Measurements from ENCODE around the gene AIG1.
"Not testable (repeated sequence)": the region's sequence is repeated elsewhere in the genome, so short reads cannot be mapped to it uniquely, and the experiment has no call there.

AIG1 gene

DNA sequence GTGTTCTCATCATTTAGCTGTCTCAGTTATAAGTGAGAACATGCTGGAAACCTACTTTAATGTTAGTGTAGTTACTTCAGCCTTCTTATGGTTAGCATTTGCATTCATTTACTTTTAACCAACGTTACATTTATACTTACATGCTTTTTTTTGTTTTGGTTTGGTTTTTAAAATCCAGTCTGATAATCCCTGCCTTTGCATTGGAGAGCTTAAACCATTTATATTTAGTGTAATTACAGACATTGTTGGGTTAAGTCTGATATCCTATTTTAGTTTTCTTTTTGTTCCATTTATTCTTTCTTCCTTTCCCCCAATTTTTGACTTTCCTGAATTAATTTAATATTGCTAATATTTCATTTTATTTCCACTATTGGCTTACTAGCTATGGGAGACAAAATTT lies 70.2 kb downstream of the AIG1 start:
- no peak for DNase-seq (ENCODE audit: extremely low read depth, low read depth)
- TF ChIP-seq CTCF (IDR thresholded peaks at IDR 0.05; ENCODE audit: low read depth, low read length) = no peak

DNA sequence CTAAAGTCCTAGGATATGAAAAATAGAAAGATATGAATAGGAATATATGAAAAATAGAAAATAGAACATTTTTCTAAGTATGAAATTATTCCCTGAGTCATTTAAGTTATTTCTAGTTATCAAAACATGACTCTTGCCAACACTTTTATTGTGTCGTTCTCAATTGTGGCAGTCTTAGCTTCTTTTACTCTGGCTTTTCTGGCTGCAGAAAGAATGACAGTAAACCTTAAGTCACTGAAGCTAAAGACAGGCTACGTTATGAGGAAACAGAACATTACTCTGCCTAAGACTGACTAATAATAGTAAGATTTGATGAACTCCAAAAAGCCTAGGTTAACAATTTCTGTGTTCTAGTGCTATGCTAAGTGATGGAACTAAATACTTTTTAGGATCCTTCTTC lies 74.6 kb downstream of the AIG1 start:
- no peak for DNase-seq (ENCODE audit: extremely low read depth, low read depth)
- no peak for TF ChIP-seq CTCF (IDR thresholded peaks at IDR 0.05; ENCODE audit: low read depth, low read length)

DNA sequence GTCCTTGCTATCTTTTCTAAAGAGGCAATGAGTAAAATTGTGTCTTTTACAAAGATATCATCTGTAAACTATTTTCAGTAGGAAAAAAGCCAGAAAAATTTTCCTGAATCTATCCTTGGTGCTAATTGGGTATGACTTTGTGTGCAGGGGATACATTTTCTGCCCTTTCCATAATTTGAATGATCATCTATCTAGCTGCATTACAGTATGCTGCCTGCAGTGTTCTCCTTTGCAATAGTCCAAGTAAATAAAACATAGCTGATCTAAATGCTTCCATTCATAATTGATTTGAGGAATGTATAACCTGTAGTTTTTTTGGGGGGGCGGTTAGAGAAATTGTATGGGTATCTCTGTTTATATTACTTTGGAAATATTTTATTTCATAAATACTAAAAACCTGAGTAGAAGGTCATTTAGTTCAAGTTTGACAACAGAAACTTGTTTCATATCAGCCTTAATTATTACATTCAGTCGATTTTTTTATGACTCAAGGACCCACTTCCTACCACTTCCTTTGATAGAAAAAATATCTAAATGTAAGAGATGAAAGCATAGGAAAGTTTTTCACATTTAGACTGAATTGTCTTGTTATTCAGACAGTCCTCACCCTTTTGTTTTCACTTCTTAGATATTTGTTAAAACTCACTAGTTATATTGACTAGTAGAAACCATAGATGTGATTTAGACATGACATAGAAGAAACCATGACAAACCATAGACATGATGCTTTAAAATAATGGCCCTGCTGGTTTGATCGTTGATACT lies 75.3 kb downstream of the AIG1 start:
- TF ChIP-seq CTCF (IDR thresholded peaks at IDR 0.05; ENCODE audit: low read depth, low read length) = no peak
- DNase-seq (ENCODE audit: extremely low read depth, low read depth) = no peak

DNA sequence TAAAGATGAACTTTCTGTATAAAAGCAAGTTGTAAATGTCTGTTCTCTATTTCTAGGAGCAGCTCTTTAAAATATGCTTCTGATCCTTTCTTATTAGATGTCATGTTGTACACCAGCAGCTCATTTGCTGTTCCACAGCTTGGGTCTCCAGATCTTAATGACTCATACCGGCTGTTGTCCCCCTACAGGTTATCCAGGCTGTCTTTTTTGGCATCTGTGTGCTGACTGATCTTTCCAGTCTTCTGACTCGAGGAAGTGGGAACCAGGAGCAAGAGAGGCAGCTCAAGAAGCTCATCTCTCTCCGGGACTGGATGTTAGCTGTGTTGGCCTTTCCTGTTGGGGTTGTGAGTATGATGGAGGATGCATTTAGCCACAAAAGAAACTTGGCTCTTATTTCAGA lies 76.0 kb downstream of the AIG1 start:
- TF ChIP-seq CTCF (IDR thresholded peaks at IDR 0.05; ENCODE audit: low read depth, low read length) = no peak
- no peak for DNase-seq (ENCODE audit: extremely low read depth, low read depth)

DNA sequence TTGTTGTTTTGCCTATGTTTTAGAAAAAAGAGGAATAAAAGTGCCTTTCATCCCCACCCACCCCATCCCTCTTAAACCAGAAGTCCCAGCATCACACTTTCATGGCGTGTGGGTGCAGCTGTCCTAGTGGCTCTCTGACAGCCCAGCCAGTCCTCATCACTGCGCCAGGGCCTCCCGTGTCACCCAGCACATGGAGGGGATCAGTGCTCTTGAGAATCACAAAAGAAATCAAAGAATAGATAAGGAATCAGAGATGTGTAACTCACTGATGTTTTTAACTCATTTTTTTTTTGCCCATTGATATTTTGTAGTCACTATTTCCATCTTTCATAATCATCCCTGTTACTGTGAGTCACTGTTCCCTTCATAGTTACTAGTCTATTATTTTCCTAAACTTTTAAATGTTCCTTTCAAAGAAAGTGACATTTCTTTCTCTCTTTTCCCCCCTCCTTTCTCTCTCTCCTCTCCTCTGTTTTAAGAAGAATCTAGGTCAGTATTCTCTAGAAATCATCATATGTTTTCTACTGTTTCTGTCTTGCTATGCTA lies 78.6 kb downstream of the AIG1 start:
- no peak for TF ChIP-seq CTCF (IDR thresholded peaks at IDR 0.05; ENCODE audit: low read depth, low read length)
- no peak for DNase-seq (ENCODE audit: extremely low read depth, low read depth)

DNA sequence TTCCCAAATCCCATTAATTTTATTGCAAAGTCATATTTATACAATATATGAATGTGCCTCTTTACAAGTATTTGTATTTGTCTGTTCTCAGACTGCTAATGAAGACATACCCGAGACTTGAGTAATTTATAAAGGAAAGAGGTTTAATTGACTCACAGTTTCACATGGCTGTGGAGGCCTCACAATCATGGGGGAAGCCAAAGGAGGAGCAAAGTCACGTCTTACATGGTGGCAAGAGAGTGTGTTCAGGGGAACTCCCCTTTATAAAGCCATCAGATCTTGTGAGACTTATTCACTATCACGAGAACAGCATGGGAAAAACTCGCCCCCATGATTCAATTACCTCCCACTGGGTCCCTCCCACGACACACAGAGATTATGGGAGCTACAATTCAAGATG lies 79.2 kb downstream of the AIG1 start:
- DNase-seq (ENCODE audit: extremely low read depth, low read depth) = not testable (repeated sequence)

DNA sequence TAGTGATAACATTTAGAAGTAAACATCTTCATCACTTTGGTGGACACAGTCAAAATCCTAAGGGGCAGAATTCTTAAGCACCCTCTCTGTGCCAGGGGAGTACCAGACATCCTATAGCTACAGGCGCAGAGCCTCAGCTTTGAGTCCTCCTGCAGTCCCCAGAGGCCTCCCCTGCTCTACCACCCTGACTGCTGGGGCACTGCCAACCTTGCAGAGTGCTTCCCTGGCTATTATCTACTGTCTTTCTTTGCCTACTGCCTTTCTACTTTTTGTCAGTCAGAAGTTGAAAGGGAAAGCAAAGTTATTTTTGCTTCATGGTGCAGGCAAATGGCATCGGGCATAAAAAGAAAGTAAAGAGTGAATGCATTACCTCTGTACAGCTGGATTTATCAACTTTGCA lies 80.1 kb downstream of the AIG1 start:
- no peak for DNase-seq (ENCODE audit: extremely low read depth, low read depth)
- TF ChIP-seq CTCF (IDR thresholded peaks at IDR 0.05; ENCODE audit: low read depth, low read length) = no peak

DNA sequence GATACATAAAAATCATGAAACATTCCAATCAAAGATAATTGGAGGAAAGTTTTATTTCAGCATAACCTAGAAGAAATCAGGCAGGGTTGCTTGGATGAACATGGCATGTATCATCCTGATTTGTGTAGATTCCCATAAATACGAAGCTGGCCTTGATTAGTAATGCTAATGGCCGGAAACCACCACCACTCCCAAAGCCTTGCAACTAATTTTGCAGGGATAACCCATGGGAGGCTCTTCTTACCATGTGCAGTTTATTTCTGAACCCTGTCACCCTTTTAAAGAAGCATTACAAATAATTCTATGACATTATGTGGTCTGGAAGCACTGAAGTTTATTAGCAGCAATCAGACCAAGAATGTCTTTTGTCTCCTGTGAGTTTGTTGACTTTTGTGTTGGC lies 80.8 kb downstream of the AIG1 start:
- DNase-seq (ENCODE audit: extremely low read depth, low read depth) = peak; percentile 87

More for the DNA sequence above, 80.8 kb downstream of the AIG1 start:
- no peak for TF ChIP-seq CTCF (IDR thresholded peaks at IDR 0.05; ENCODE audit: low read depth, low read length)

Measured in AG09319 (cell line).